Gastroesophageal sphincter (tissue), 3 donors: ENCODE measurements around the gene PDZD2.

Experiments
- CTCF ChIP-seq, 4 experiments: fragments of 200-600 bp in 2 of 4; fragments of 450-650 bp in 2 of 4; sonication (generic) in 1 of 4; IDR thresholded peaks; one replicate each; pipeline ENCODE4 v1.5.1; 2017 to 2019; ENCODE audit warnings: antibody characterized with exemption in 4 of 4, mild to moderate bottlenecking in 2 of 4, moderate library complexity in 2 of 4
- POLR2A ChIP-seq, 2 donors: fragments of 450-650 bp; IDR thresholded peaks; one replicate each; pipeline ENCODE4 v1.6.1; 2017; ENCODE audit warnings: antibody characterized with exemption in 2 of 2, mild to moderate bottlenecking in 2 of 2, moderate library complexity in 1 of 2

GRCh38 chr5:31880449-31880848, 241.5 kb downstream of the PDZD2 start:
- TF ChIP-seq CTCF (IDR thresholded peaks at IDR 0.05) (no peak), POLR2A (IDR thresholded peaks at IDR 0.05) (no peak)
